HepG2 (cell line): ENCODE results near the gene PDE6C. TPM values are rescaled to one million over a fixed set of nuclear protein-coding genes. Genes with fewer than 3 reads are reported as not detected.
A peak's percentile ranks its signal among the peaks of the same experiment; 100 is the strongest.

Experiments used
- ATAC-seq: fragments of 200-7000 bp; cut with Tn5 transposase; 3 replicates; pipeline ENCODE4 v1.9.1; 2020; ENCODE audit warnings: mild to moderate bottlenecking, moderate library complexity
- BruUV-seq: library from RNA; stranded (reverse); fragments of 400-500 nt; replicated peaks from 2 replicates; lab custom pipeline; 2021; lab: Mats Ljungman, UMichigan
- CTCF ChIA-PET: fragments of 300-600 bp; formaldehyde crosslinking; extraction: SDS; loops from one replicate; lab custom pipeline; 2021; ENCODE audit warnings: low total read pairs, inconsistent platforms, low intra/inter-chr PET ratio; lab: Yijun Ruan, JAX
- POLR2A ChIA-PET: fragments of 350-600 bp; sonication (Branson Sonifier 250); formaldehyde crosslinking; loops from one replicate; lab custom pipeline; 2020; ENCODE audit warnings: antibody characterized with exemption, inconsistent platforms; lab: Yijun Ruan, JAX
- DNase-seq: peaks from one replicate; pipeline ENCODE4 v3.0.0-alpha.2; 2015; ENCODE audit warnings: low spot score
- FAIRE-seq: peaks from 3 replicates; lab custom pipeline; 2011; peaks lifted over from hg19 to GRCh38; lab: Jason Lieb, UNC
- H2AFZ ChIP-seq: one replicate; pipeline ENCODE4 v1.6.1; 2011; ENCODE audit warnings: low read length, inconsistent platforms
- H3K27ac ChIP-seq: fragments of 300-600 bp; 3 replicates; pipeline ENCODE4 v1.8.0; 2011; ENCODE audit warnings: mixed run types, mild to moderate bottlenecking, mixed read lengths, low read length, inconsistent platforms; ENCODE audit not compliant: insufficient read depth; ENCODE audit errors: extremely low read length
- H3K27me3 ChIP-seq, 2 experiments: fragments of 200-600 bp in 1 of 2; 2 replicates in 1 of 2; 3 replicates in 1 of 2; pipeline versions ENCODE4 v1.6.0 to v1.8.0; 2011; ENCODE audit warnings: low read length in 2 of 2, mild to moderate bottlenecking in 2 of 2, moderate library complexity in 2 of 2, inconsistent platforms in 1 of 2; ENCODE audit not compliant: insufficient read depth in 2 of 2, control insufficient read depth in 1 of 2
- H3K36me3 ChIP-seq, 2 experiments: fragments of 200-600 bp in 1 of 2; replicated peaks in 1 of 2; 2 replicates in 1 of 2; 3 replicates in 1 of 2; pipeline versions ENCODE4 v1.5.1 to v1.8.0; 2011; ENCODE audit warnings: low read length in 2 of 2, inconsistent platforms in 1 of 2; ENCODE audit not compliant: insufficient read depth in 2 of 2, control insufficient read depth in 1 of 2
- H3K4me1 ChIP-seq: 2 replicates; pipeline ENCODE4 v1.5.1; 2012; ENCODE audit warnings: low read length, inconsistent platforms; ENCODE audit not compliant: insufficient read depth
- H3K4me2 ChIP-seq: 2 replicates; pipeline ENCODE4 v1.6.0; 2011; ENCODE audit warnings: low read depth, low read length, inconsistent platforms
- H3K4me3 ChIP-seq, 3 experiments: fragments of 200-600 bp in 1 of 3; sonication (generic), shearing (Covaris generic) in 1 of 3; replicated peaks in 1 of 3; 2 replicates each; pipeline ENCODE4 v1.5.1; 2011 to 2016; ENCODE audit warnings: low read length in 3 of 3, inconsistent platforms in 2 of 3, low read depth in 2 of 3, mild to moderate bottlenecking in 2 of 3, control low read depth in 1 of 3, mixed read lengths in 1 of 3; ENCODE audit not compliant: insufficient read depth in 1 of 3
- H3K79me2 ChIP-seq: one replicate; pipeline ENCODE4 v1.6.1; 2011; ENCODE audit warnings: low read length, inconsistent platforms; ENCODE audit not compliant: insufficient read depth
- H3K9ac ChIP-seq: 2 replicates; pipeline ENCODE4 v1.6.0; 2011; ENCODE audit warnings: mild to moderate bottlenecking, low read depth, low read length, inconsistent platforms; ENCODE audit not compliant: insufficient read depth
- H3K9me3 ChIP-seq: 2 replicates; pipeline ENCODE4 v1.5.1; 2012; ENCODE audit warnings: mild to moderate bottlenecking, low read length
- H4K20me1 ChIP-seq: 2 replicates; pipeline ENCODE4 v1.6.0; 2011; ENCODE audit warnings: inconsistent platforms, mild to moderate bottlenecking, low read length, moderate library complexity; ENCODE audit not compliant: insufficient read depth
- ARID3A ChIP-seq: IDR thresholded peaks from 2 replicates; pipeline ENCODE4 v1.6.1; 2012; ENCODE audit warnings: low read depth, low read length, improper control_type of control experiment
- HNF4G ChIP-seq, 2 experiments: sonication (generic) in 1 of 2; formaldehyde crosslinking in 1 of 2; IDR thresholded peaks; 2 replicates each; pipeline versions ENCODE4 v1.4.0 to v1.6.1; 2011 to 2020; ENCODE audit warnings: borderline replicate concordance in 2 of 2, low read depth in 2 of 2, mild to moderate bottlenecking in 2 of 2, low read length in 1 of 2, missing genetic modification reagents in 1 of 2, moderate library complexity in 1 of 2
- MXD3 ChIP-seq: IDR thresholded peaks from 2 replicates; pipeline ENCODE4 v1.6.1; 2016; ENCODE audit warnings: mild to moderate bottlenecking, missing biosample characterization, missing genetic modification reagents
- RAD21 ChIP-seq: fragments of 450-650 bp; formaldehyde crosslinking; IDR thresholded peaks from 2 replicates; pipeline ENCODE4 v1.5.0; 2020; ENCODE audit warnings: mild to moderate bottlenecking
- SMC3 ChIP-seq: IDR thresholded peaks from 2 replicates; pipeline ENCODE4 v1.6.1; 2011; ENCODE audit warnings: low read length, improper control_type of control experiment
- STAG1 ChIP-seq: sonication (generic); formaldehyde crosslinking; IDR thresholded peaks from 2 replicates; pipeline ENCODE4 v1.4.0; 2020; ENCODE audit warnings: missing genetic modification reagents
- ZNF501 ChIP-seq: sonication (generic); formaldehyde crosslinking; IDR thresholded peaks from 2 replicates; pipeline ENCODE4 v1.5.1; 2020; ENCODE audit warnings: mild to moderate bottlenecking, moderate library complexity, missing genetic modification reagents
- WGBS: methylation state at CpG from one replicate; pipeline ENCODE4 v1.1.6; 2017; ENCODE audit warnings: low lambda C conversion rate; 5-methylcytosine and 5-hydroxymethylcytosine counted together
- in situ Hi-C: cut with HindIII; loops from 2 replicates; pipeline ENCODE4 v1.10.0; 2017; ENCODE audit warnings: low pct_unique_long_range_greater_than_20kb; ENCODE audit not compliant: extremely low pct_ligation_motif_present
- intact Hi-C: fragments of 100-400 bp; cut with micrococcal nuclease; formaldehyde crosslinking; loops from one replicate; pipeline ENCODE4 v1.10.0; 2022; ENCODE audit not compliant: unreplicated experiment
- polyA plus RNA-seq, 8 experiments: library from polyadenylated mRNA; depleted of rRNA in 3 of 8; stranded (reverse) in 7 of 8; unstranded in 1 of 8; fragments of >200 nt; fragmentation: Illumina TruSeq in 4 of 8; extraction: Trizol in 4 of 8; gene quantifications; 2 replicates each; pipeline versions ENCODE4 v1.2.1 to v1.2.3, GENCODE V29; 2011 to 2016; ENCODE audit warnings: low read depth in 4 of 8, missing spikeins in 1 of 8, mixed read lengths in 1 of 8; ENCODE audit not compliant: insufficient read depth in 1 of 8
- total RNA-seq, 5 experiments: library from RNA; depleted of rRNA; stranded (reverse); fragments of >200 nt; fragmentation: Illumina TruSeq; extraction: Trizol; gene quantifications; 2 replicates each; pipeline ENCODE4 v1.2.3, GENCODE V29; 2016; ENCODE audit warnings: low read depth in 1 of 5
- TF ChIP-seq, protein P1 (sequence below): sonication (generic); formaldehyde crosslinking; IDR thresholded peaks from 2 replicates; pipeline ENCODE4 v1.5.0; 2020; ENCODE audit warnings: mild to moderate bottlenecking, missing genetic modification reagents, moderate library complexity

The PDE6C gene
- total and polyA plus RNA-seq, 2 of the 13 experiments (the other 11 are each of a cell fraction or from before 2014, with no cell fraction given) = 0.64 TPM; not detected in 1

DNA sequence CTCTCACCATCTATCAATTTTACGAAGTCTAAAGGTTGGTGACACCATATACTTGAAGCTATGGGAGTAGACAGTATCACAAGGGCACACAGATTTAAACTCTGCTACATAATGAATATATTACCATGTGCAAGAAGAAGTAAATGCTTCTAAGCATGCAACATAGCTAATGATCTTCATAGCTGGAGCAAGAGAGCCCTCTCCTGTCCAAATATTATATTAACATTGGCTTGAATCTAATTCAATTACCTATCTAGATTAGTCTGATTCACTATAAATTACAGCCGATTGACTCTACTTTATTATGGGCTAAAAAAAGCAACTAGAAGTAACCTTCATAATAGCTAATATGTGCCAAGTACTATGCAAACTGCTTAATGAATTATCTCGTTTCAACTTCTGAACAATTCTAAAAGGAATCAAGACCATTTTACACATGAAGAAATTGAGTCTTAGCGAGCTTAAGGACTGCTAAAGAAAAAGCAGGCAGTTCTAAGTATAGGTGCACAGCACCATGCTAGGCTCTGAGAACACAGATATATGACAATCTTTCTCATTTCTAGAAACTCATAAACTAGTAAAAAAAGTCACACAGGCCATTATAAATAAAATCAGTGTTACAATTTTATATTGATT, 68.2 kb downstream of the PDE6C start:
- peak; percentile 31; the same call in 1 of the 3 replicates for ATAC-seq
- intact Hi-C loops = loop anchor here (1.0 to 2.0 kb wide), 2 partner anchors 126 to 138 kb away; no protein-coding TSS in a partner anchor
- TF ChIP-seq ARID3A (peak; percentile 41; the same call in 1 of the 2 replicates), MXD3 (CRISPR knock-in tag) (no peak), RAD21 (CRISPR knock-in tag) (peak; percentile 72), HNF4G (IDR thresholded peaks at IDR 0.05; ENCODE audit: borderline replicate concordance, low read depth, low read length) (no peak), HNF4G (CRISPR knock-in tag; IDR thresholded peaks at IDR 0.05; ENCODE audit: borderline replicate concordance, low read depth) (no peak), SMC3 (peak; percentile 77), ZNF501 (CRISPR knock-in tag) (no peak), STAG1 (peak; percentile 82)
- TF ChIP-seq, protein P1, sequence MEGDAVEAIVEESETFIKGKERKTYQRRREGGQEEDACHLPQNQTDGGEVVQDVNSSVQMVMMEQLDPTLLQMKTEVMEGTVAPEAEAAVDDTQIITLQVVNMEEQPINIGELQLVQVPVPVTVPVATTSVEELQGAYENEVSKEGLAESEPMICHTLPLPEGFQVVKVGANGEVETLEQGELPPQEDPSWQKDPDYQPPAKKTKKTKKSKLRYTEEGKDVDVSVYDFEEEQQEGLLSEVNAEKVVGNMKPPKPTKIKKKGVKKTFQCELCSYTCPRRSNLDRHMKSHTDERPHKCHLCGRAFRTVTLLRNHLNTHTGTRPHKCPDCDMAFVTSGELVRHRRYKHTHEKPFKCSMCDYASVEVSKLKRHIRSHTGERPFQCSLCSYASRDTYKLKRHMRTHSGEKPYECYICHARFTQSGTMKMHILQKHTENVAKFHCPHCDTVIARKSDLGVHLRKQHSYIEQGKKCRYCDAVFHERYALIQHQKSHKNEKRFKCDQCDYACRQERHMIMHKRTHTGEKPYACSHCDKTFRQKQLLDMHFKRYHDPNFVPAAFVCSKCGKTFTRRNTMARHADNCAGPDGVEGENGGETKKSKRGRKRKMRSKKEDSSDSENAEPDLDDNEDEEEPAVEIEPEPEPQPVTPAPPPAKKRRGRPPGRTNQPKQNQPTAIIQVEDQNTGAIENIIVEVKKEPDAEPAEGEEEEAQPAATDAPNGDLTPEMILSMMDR (CRISPR knock-in tag) = peak; percentile 71

More for the DNA sequence above, 68.2 kb downstream of the PDE6C start:
- FAIRE-seq = peak; percentile 32
- Histone ChIP-seq H3K9ac (no peak overlapping the region), H4K20me1 (no peaks in the 10 kb centered on the region), H3K27me3 (no peaks in the 10 kb centered on the region), H3K9me3 (no peaks in the 10 kb centered on the region), H3K36me3 (peaks cover 3 to 33% of the 10 kb centered on the region in 2 experiments; a peak in 2 of 5 replicates), H3K4me3 (no peak overlapping the region), H3K4me1 (no peaks in the 10 kb centered on the region), H2AFZ (no peak overlapping the region), H3K27ac (no peak overlapping the region), H3K4me2 (no peak overlapping the region), H3K79me2 (no peaks in the 10 kb centered on the region)
- DNase-seq = peak; percentile 38
- in situ Hi-C loops = loop anchor here (5.0 kb wide), 1 partner anchor 128 kb away; no protein-coding TSS in a partner anchor
- BruUV-seq = no TSS peak
- 74% methylated on average over 4 of the region's 4 CpGs for WGBS
- CTCF ChIA-PET = interaction anchor here (1.6 to 2.1 kb wide), 4 partner anchors 83 to 305 kb away, joined by 4 to 42 read pairs (median 9); no protein-coding TSS in a partner anchor
- POLR2A ChIA-PET = interaction anchor here (1.0 to 1.6 kb wide), 4 partner anchors 81 to 126 kb away, joined by 3 to 7 read pairs (median 5); no protein-coding TSS in a partner anchor
